Raji (cell line): ENCODE data around the gene DYNC2H1.

Source experiments
- POLR2A ChIP-seq: IDR thresholded peaks from 2 replicates; pipeline ENCODE4 v1.6.1; 2011; ENCODE audit warnings: low read depth, low read length, control low read depth; ENCODE audit not compliant: insufficient read depth

The DYNC2H1 gene

GRCh38 chr11:103315248-103315647 lies 206.0 kb downstream of the DYNC2H1 start:
- no peak for TF ChIP-seq POLR2A

- TF ChIP-seq POLR2A, result no peak
These were observed 207.9 kb downstream of the DYNC2H1 start for GRCh38 chr11:103317118-103317517.

- TF ChIP-seq POLR2A, result no peak
These were observed 213.6 kb downstream of the DYNC2H1 start for GRCh38 chr11:103322821-103323220.

- no peak for TF ChIP-seq POLR2A
These were observed 216.5 kb downstream of the DYNC2H1 start for GRCh38 chr11:103325686-103326069.

- no peak for TF ChIP-seq POLR2A
These were observed 217.0 kb downstream of the DYNC2H1 start for GRCh38 chr11:103326070-103326794.

- TF ChIP-seq POLR2A, result no peak
These were observed 218.5 kb downstream of the DYNC2H1 start for GRCh38 chr11:103327721-103328120.

GRCh38 chr11:103332409-103332808 lies 223.2 kb downstream of the DYNC2H1 start:
- TF ChIP-seq POLR2A, result no peak

GRCh38 chr11:103338621-103339484 lies 229.6 kb downstream of the DYNC2H1 start:
- no peak for TF ChIP-seq POLR2A

- no peak for TF ChIP-seq POLR2A
These were observed 230.2 kb downstream of the DYNC2H1 start for GRCh38 chr11:103339485-103339857.

- no peak for TF ChIP-seq POLR2A
These were observed 231.7 kb downstream of the DYNC2H1 start for GRCh38 chr11:103340956-103341355.

- TF ChIP-seq POLR2A, result no peak
These were observed 235.7 kb downstream of the DYNC2H1 start for GRCh38 chr11:103344886-103345285.

GRCh38 chr11:103349595-103349994 lies 240.4 kb downstream of the DYNC2H1 start:
- TF ChIP-seq POLR2A, result no peak

- TF ChIP-seq POLR2A, result no peak
These were observed 245.4 kb downstream of the DYNC2H1 start for GRCh38 chr11:103354656-103355055.

- TF ChIP-seq POLR2A, result no peak
These were observed 249.0 kb downstream of the DYNC2H1 start for GRCh38 chr11:103358251-103358650.

GRCh38 chr11:103359216-103359615 lies 250.0 kb downstream of the DYNC2H1 start:
- no peak for TF ChIP-seq POLR2A

GRCh38 chr11:103364687-103365086 lies 255.5 kb downstream of the DYNC2H1 start:
- TF ChIP-seq POLR2A, result no peak

GRCh38 chr11:103367650-103368049 lies 258.4 kb downstream of the DYNC2H1 start:
- TF ChIP-seq POLR2A, result no peak

- TF ChIP-seq POLR2A, result no peak
These were observed 258.9 kb downstream of the DYNC2H1 start for GRCh38 chr11:103368145-103368544.
